HG02870 (cell line): ENCODE data around the gene MAP4K4.

Experiments used
- ATAC-seq: cut with Tn5 transposase; IDR thresholded peaks from one replicate; pipeline ENCODE4 v1.9.1; 2021; ENCODE audit warnings: mild to moderate bottlenecking, moderate library complexity; ENCODE audit not compliant: unreplicated experiment

Gene MAP4K4

DNA sequence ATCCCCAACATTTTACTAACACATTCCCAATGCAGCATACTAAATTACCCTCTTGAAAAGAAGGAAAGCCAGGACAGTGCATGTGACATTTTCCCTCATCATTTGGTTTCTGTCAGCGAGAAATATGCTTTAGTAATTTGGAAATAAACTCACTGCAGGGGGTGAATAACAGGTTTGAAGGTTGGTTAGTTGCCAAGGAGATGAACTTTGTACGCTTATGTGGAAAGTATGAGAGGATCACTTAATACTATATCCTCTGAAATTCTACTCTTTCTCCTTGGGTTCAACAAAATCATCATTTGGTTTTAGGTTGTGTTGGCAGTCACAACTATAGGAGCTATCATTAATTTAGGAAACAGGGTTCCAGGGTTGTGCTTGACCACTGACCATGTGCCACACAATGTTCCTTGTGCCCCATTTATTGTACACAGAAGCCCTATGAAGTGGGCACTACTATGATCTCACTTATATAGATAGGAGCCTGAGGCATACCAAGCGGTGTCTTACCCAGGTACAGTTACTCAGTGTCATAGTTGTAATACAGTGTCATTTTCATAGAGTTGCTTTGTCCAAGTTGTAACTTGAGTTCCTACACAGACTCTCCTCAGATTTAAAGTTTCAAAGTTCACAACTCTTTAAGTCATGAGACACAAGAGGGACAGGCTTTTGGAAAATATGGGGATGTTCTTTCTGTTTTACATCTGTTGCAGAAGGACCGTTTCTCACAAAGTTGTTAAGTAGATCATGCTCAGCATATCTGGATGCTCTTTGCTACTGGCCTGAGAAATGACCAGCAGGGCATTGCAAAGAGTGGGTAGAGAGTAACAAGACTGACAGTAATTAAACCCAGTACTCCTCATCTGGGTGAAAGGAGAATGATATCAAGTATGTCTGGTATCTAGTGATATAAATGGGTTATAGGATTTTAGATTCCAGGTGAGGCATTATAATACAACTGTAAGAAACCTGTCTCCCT lies 91.8 kb downstream of the MAP4K4 start:
- ATAC-seq = no peak

DNA sequence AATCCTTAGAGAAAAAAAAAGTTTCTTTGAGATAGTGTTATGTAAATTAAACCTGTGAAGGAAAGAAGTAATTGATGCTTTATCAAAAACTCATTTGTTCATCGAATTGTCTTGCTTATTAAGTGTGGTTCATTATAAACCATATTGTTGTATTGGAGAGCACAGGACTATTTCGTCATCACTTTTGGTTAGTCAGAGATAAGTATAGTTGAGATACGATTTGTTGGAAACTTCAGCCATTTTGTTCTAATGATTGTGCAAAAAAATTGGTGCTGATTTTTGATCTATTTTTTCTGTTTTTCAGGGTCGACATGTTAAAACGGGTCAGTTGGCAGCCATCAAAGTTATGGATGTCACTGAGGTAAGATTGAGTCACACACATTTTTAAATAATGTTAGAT lies 92.9 kb downstream of the MAP4K4 start:
- ATAC-seq = no peak

DNA sequence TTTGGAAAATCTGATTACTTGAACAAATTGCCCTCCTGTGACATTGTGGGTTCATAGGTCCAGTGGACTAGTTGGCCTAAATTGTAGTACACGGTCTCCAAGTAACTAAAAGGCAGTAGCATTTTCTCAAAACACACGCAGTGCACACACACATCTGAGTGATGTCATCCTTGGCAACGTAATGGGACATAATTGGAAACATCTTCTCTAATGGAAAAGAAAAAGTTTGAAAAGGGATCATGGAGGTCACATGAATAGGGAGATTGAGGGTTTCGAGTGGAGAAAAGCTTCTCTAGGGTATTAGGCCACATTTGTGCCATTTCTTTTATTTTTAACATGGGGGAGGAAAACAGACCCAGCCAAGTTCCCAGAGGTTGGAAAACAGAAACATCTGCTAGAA lies 93.3 kb downstream of the MAP4K4 start:
- no peak for ATAC-seq

DNA sequence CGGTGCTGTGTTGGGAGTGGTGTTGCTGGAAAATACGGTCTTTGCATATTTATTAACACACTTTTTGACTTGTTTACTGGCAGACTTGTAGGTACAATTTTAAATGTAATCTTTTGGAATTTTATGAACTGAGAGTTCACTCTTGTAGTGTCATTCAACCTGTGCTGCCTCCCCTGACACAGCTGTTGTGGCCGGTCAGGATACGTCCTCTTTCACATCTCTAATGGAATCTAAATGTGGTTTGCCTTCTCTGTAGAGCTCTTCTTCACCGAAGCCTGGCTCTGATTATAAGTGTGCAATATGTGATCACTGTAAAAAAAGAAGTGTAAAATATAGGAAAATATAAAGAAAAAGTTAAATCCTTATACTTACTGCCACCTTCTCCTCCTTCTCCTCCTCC lies 94.7 kb downstream of the MAP4K4 start:
- no peak for ATAC-seq

DNA sequence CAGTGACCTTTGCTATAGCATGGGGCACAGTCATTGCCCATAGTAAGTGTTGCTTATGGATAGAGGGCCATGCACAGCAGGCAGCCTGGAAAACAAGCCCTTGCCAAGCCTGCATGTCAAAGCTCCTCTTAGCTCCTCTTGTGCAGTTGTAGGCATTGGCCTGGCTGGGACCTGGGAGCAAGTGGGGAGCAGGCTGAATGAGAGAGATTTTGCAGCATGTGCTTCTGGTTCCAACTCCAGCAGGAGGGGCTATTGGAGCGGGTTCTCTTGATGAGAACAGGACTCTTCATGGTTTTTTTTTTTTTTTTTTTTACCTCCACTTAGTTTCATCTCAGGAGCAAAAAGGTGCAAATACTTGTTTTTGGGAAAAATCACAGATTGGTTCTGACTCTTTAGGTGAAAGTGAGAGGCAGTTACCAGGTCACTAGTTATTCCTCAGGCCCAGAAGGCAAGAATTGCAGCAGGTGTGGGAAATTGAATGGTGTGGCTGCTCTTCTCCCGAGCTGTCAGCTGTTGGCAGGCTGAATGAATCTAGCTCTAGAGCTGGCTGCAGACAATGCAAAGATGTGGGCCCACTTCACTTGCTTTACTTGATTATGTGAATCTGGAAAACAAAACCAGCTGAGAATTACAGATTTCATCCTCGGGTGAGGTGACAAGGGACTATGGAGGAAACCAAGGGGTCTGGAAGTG lies 95.9 kb downstream of the MAP4K4 start:
- no peak for ATAC-seq

DNA sequence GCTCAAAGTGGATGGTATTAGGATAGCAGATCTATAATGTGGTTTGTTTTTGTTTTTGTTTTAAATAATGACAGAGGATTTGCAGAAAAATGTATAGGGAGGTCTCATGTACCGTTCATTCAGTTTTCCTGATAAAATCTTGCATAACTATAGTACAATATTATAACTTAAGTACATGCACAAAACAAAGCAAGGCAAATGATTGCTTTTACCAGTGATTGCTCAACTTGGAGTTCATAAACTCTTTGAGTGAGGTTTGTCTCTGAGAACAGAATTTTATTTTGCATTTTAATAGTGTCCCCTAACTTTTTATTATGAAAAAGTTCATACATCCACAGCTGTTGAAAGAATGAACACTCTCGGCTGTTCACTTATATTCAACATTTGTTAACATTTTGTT lies 96.6 kb downstream of the MAP4K4 start:
- ATAC-seq = no peak

DNA sequence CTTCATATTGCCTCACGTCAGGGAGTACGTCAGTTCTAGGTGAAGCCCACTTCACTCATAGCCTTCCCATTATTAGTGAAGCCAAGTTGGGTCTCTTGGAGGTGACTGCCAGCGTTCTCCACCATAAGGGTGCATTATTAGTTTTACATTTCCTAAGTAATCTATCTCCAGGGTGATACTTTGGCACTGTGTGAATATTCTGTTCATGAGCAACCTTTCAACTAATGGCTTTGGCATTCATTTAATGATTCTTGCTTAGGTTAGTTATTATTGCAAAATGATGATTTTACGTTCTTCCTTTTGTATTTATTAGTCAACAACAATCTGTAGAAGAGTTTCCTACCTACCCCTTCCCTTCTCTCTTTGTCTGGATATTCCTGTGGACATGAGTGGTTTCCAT lies 97.5 kb downstream of the MAP4K4 start:
- no peak for ATAC-seq

DNA sequence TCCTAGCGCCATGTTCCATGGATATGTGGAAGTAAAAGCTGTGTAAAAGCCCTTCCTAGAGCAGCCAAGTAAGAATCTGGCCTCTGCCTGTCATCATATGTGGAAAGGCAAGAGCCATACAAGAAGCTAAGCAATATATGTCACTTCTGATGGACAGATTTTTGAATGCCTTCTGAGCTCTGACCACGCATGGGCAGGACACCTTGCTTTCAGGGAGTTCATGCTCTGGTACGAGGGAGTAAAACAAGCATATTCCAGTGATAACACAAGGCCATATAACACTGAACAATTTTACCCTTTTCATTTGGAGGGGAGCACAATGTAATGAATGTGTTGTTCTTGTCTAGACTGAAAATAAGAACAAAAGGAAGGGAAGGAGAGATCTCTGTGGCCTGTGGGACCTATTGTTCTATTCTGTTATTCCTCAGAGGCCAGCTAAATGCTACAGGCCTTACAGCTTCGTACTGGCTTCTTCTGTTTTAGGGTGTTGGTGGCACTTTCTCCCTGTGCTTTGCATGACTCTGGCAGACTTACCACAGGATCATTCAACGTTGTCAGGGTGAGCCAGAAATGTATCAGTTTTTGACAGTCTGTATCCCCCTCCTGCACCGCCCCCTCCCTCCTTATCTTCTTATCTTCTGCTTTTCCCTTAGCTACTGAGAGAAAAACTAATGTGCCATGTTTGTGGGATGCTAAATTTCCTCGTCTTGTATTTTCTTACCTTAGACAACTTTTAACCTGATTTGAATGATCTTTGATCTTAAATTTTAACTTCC lies 99.5 kb downstream of the MAP4K4 start:
- ATAC-seq = no peak

DNA sequence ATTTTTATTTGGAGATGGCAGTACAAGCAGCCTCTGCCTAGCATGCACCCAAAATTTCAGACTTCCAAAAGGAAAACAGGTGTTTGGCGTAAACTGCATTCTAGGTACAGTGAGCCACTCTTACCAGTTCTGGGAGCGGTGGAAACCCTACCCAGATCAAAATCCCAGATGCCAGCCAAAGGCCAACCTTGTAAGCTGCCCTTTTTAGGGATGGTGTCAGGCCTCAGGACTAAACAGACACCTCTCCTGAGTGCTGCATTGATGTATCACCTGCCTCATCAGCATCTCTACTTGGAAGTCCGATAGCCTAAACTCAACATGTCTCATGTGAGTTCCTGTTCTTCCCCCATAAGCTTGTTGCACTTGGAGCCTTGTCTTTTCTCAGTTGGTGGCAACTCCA lies 104.0 kb downstream of the MAP4K4 start:
- ATAC-seq = no peak

DNA sequence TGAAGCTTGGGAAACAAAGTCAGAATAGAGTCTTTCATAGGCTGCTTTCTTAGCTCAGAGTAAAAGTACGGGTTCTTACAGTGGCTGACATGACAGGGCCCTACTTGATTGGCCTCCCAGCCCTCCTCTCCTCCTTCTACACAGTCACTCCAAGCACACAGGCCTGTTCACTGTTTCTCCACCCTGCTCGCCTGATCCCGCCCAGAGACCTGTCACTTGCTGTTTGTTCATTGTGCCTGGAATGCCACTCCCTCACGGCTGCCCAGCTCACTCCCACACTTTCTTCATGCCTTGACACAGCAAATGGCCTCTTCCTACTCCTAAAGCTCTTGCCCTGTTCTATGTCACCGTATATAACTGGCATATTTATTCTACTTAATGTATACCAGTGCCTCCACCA lies 104.8 kb downstream of the MAP4K4 start:
- no peak for ATAC-seq

DNA sequence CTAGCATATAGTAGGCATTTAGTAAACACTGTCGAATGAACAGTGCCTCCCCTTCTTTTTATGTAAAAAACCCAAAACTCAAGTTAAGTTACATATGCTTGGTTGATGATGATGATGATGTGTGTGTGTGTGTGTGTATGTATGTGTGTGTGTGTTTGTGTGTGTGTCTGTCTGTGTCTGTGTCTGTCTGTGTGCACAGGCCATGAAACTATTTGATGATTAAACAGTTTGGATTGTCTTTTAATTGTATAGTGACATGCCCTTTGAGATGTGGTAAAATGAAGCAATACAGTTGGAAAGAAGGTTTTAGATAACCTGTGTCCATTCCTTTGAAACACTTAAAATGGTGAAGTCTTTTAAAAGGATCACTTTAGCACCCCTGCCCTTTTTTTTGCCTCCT lies 105.6 kb downstream of the MAP4K4 start:
- ATAC-seq = no peak

DNA sequence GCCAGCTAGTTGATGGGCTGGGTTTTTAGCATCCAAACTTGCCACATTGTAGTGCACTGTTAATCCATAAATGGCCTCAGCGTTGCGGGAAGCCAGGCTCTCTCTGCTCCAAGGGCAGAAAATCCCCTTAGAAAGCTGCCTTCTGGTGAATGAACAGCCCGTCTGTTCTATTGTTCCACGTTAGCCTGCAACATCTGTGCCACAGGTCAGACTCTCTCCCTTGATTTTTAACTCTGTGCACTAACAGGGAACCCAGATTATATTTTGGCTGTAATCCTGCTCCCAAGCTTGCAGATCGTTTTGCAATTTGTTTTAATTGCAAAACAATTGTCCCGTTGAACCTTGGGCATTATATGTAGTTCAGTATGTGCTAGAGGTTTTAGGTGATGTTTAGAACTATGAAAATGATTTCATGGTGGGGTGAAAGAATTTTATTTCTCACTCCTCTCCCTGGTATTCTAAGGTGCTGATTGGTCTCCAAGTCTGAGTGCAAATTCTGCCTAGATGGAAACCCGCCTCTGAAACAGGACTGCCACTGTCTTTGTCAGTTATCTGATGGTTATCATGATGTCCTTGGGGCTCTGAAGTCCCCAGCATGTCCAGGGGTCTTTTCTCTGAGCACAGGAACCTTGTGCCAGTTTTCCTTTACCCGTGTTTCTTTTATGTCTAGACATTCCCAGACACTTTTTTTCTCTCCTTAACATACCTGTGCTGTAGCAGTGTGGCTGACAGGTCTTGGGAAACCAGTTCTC lies 106.6 kb downstream of the MAP4K4 start:
- no peak for ATAC-seq

DNA sequence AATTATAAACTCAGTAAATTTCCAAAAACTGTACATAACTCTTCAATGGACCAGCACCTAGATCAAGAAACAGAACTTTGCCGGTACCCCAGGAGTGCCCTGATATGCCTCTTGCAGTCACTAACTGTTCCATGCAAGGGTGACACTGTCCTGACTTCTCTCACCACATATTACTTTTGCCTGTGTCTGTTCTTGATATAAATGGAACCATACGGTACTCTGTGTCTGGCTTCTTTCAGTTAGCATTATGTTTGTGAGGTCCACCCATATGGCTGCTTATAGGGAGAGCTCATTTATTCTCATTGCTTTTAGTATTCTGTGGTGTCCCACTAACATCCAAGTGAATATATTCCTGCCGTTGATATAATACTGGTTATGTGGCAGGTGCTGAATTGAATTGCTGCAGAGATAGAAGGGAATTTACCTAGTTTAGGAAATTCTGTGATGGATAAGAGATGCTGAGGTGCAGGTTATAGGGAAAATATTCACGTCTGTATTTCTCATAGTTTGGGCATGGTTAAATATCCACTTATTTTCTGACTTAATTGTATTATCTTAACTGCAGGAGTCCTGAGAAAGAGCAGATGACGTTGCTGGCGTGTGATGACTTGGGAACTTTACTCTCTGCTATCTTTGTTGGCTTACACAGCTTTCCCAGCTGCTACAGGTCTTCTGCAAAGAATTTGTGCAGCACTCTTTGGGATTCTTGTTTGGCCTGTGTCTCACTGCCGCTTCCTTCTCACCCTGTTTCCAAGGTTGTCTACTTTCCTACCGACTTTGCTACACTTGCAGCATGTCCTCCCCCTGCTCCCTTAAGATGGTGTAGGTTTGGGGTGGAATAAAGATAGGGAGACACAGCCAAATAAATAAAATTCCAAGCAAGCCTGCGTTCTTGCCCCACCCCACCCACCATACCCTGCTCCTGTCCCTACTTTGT lies 107.9 kb downstream of the MAP4K4 start:
- ATAC-seq = no peak

DNA sequence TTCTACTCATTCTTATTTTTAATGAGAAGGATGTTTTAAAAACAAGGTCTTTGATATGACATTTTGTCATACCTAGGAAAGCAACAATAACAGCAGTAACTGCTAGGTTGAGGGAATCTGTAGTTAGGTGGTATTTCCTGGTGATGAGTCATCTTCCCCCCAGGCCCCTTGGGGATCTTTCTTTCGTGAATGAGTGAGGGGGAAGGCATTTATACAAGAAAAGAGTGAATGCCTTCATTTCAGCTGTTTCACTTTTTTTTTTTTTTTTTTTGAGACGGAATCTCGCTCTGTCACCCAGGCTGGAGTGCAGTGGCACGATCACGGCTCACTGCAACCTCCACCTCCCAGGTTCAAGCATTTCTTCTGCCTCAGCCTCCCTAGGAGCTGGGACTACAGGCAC lies 108.6 kb downstream of the MAP4K4 start:
- no peak for ATAC-seq

DNA sequence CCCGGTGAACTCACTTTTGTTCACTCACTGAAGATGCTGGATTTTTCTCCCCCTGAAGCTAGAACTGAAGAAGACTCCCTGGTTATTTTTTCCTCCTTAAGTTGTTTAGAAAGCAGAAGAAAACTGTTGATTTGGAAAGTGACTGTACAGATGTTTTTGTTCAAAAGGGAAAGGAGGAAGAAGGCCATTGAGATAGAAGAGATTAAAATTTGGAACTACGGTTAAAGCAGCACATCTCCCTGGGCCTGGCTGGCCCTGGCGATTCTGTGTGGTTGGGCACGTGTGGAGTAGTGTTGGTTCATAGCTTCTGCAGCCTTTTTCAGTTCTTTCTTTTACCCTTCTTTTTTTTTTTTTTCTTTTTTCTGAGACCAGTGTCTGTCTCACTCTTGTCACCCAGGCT lies 109.2 kb downstream of the MAP4K4 start:
- no peak for ATAC-seq

DNA sequence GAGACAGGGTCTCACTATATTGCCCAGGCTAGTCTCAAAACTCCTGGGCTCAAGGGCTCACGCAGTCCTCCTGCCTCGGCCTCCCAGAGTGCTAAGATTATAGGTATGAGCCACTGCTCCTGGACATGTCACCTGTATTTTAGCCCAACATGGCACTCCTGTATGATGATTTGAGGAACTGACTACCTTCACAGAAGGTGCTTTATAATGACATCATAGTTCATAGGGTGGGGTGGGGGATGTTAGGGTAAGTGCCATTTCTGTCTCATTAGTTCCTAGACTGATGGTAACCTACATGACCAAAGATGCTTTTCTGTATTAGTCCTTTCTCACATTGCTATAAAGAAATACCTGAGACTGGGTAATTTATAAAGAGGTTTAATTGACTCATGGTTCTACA lies 109.7 kb downstream of the MAP4K4 start:
- ATAC-seq = no peak

DNA sequence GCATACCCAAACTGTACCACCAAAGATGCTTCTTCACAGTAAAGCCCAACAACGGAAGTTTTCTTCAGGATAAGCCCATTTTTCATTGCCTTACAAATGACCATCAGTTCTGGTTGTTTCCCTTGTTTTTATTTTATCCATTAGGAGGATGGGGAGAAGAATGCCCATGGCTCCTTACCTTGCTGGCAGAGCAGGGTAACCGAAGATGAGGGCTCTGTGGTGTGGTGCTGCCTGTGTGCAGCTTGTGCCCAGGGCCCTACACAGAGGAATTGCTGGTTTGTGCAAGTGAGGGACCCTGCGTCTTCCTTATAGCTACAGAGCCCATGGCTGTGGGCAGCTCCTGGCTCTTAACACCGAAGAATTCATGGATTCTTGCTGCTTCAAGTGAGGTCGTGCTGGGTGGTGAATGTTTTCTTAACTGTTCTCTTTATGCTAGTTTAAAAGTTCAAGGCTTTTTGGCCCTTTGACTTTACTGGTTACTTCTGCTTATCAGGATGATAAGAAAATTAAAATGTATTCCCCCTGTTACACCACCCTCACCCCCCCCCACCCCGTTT lies 110.6 kb downstream of the MAP4K4 start:
- no peak for ATAC-seq

DNA sequence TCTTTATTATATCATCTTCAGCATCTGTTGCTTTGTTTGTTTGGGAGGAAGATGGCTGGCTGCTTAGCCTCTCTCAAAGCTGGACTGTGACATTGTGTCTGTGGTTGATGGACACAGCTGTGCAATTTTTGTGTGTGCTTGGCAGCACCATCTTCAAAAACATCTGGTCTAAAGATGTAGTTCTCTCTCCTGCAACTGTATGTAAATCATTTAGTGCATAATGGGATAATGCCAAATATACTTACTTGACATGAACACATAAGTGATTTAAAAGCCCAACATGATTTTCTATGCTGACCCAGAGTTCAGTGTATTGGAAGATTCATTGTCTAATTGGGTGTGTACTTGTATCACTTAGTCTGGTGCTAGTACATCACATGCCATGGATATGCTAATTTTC lies 112.2 kb downstream of the MAP4K4 start:
- no peak for ATAC-seq

DNA sequence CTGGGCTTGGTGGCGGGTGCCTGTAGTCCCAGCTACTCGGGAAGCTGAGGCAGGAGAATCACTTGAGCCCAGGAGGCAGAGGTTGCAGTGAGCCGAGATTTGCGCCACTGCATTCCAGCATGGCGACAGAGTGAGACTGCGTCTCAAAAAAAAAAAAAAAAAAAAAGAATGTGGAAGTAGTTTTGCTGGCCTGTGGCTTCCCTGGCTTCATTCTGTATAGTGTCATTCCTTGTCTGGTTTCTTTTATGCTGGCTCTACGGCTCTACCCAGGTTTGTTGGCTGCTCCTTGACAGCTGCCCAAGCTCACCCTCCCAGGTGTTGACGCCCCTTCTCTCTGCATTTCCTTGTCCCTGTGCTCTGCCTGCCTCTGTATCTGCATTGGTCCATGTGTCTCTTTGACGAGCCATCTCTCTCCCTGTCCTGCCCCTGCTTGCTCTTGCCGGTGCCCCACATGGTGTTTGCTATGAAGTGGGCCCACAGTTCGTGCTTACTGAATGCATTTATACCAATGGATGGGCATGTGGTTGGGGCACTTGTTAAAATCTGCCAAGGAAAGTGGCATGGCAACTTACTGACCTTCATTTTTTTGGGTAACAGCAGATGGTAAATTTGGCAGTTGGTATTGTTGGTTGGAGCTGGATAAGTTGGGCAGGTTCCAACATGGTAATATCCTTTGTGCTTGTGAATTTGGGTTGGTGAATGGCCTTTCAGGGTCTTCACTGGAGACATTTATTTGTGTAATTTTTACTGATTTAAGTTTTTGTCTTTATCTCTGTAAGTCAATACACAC lies 113.9 kb downstream of the MAP4K4 start:
- ATAC-seq = no peak
